ENCODE measurements around the gene FSD1L.
A peak's percentile ranks its signal among the peaks of the same experiment; 100 is the strongest.
"Not testable (repeated sequence)": the region's sequence is repeated elsewhere in the genome, so short reads cannot be mapped to it uniquely, and the experiment has no call there.

FSD1L gene

DNA sequence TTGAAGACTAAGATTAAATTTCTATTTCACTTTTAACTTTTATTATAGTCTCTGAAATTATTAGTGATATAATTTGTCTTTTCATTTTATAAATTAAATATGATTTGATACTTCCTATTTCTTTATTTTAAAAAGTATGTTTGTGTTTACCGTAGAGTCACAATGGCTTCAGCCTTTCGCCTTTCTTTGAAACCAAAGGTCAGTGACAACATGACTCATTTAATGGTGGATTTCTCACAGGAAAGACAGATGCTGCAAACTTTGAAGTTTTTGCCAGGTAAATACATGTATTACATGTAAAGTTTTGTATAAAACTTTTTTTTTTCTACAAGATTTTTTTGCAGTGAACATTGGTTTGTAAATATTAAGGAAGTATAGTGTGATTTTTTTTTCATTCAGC lies 36.4 kb downstream of the FSD1L start:
- DNase-seq (ENCODE audit: low read depth in 2 of 2): no peak

DNA sequence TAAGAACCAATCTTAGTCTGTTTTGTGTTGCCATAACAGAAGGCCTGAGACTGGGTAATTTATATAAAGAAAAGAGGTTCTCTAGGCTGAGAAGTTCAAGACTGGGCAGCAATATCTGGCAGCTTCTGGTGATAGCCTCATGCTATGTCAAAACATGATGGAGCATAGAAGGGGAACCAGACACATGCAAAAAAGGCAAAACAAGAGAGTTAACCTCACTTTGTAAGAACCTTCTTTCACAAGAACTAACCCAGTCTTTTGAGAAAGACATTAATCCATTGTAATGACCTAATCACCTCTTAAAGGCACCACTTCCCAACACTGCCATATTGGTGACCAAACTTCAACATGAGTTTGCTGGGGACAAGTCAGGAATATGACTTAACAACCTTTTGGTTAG lies 37.3 kb downstream of the FSD1L start:
- no peak for DNase-seq (ENCODE audit: low read depth in 2 of 2)

DNA sequence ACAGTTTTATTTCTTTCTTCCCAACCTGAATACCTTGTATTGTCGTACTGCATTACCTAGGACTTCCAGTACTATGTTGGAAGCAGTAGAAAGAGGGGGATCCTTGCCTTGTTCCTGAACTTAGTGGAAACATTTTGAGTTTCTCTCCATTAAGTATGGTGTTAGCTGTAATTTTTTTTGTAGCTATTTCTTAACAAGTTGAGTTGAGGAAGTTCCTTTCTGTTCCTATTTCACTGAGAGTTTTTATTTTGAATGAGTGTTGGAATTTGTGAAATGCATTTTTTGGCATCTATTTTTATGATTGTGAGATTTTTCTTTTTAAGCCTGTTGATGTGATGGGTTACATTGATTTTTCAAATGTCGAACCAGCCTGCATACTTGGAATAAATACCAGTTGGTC lies 49.0 kb downstream of the FSD1L start:
- no peak for DNase-seq (ENCODE audit: low read depth in 2 of 2)

DNA sequence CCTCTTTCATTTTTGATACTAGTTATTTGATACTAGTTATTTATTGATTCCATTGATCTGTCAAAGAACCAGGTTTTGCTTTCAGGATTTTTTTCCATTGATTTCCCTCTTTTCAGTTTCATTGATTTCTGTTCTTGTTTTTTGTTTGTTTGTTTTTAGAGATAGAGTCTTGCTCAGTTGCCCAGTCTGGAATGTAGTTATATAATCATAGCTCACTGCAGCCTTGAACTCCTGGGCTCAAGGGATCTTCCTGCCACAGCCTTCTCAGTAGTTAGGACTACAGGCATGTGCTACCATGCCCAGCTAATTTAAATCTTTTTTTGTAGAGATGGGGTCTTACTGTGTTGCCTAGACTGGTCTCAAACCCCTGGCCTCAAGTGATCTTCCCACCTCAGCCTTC lies 49.9 kb downstream of the FSD1L start:
- no peak for DNase-seq (ENCODE audit: low read depth in 2 of 2)

DNA sequence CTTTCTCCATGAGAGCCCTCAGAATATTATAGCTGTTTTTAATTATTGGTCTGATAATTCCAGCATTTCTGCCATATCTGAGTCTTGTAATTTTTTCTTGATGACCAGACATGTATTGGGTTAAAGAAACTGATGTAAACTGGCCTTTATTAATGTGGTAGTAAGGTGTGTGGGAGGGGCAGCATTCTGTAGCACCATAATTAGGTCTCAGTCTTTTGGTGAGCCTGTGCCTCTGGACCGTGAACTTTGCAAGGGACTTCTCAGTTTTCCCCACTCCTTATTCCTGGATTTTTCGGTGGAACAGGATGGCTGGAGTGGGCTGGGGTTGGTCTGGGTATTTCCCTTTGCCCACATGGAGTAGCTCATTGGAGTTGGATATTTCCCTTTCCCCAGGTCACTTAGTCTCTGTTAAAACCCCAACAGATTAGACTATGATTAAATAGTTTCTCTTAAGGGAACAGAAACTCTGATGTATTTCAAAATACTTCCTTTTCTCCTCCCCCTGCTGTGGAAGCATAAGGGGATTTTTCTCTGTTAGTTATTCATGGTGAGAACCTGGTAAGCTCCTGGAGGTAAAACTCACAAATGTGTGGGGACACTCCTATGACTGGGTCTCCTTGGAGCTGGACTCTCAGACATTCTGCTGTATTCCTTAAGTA lies 52.4 kb downstream of the FSD1L start:
- DNase-seq (ENCODE audit: low read depth in 2 of 2): no peak

DNA sequence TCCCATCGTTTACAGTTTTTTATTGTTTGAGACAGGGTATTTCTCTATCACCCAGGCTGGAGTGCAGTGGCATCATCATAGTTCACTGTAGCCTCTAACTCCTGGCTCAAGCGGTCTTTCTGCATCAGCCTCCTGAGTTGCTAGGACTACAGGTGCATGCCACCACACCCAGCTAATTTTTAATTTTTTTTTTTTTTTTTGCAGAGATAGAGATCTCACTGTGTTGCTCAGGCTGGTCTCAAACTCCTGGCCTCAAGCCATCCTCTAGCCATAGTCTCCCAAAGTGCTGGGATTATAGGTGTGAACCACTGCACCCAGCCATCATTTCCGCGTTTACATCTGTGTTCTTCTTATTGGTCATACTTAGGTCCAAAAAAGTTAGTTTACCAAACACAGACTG lies 53.6 kb downstream of the FSD1L start:
- DNase-seq (ENCODE audit: low read depth in 2 of 2): no peak

DNA sequence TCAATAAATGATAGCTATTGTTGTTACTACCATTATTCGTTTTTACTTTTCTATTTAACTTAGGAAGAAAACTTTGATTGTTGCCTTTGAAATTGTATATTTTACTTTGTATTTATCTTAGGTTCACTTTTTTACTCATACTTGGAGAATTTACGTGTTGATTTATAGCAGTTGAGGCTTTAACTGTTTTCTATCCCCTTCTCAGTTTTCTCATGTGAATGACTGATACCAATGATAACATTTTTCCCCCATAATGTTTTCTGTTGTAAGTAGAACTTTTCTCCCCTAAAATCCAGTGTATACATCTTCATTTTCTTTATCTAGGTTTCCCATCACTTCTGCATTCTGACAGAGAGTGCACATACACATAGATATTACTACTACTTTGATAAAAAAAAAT lies 54.4 kb downstream of the FSD1L start:
- no peak for DNase-seq (ENCODE audit: low read depth in 2 of 2)

DNA sequence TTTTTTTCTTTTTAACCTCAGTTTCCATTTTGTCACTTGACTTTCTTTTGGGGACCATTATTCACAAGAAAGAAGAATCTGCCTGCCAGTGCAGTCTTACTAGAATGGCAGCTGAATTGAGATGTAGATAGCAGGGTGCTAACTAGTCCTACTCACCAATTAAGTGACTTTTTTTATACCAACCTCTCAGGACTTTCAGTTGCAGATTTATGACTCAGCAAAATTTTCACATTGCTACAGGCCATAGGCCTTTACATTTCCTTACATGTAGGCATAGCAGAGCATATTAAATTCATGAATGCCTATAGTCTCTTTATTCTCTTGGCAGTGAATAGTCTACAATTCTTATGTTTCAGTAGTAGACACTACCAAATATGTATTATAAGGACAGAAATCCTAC lies 56.0 kb downstream of the FSD1L start:
- DNase-seq (ENCODE audit: low read depth in 2 of 2): no peak

DNA sequence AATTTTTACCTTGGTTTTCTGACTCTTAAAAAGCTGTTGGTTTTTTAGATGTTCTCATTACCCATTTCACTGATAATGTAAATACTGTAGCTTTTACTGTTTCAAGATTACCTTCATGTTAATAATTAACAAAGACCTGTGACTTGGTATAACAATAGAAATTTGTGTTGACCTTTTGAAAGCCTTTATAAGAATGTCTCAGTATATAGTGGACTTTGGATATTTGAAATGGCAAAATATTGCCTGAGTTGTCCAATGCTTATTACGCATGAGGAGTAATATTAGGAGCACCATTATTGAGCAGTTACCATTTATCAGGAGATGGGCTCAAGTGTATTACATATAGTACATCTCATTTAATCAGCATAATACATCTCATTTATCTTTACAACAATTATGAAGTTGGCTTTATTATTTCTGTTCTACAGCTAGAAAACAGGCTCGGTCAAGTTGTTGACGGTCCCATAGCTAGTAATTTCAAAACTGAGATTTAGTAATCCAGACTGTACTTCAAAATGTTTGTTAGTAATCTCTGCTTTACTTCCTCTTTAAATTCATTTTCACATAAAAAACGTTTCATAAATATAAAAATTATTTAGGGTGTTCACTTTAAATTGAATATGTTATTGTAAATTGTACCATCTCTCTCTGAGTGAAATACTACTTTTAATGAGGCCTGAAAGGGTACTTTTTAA lies 59.4 kb downstream of the FSD1L start:
- DNase-seq (ENCODE audit: low read depth in 2 of 2): no peak

DNA sequence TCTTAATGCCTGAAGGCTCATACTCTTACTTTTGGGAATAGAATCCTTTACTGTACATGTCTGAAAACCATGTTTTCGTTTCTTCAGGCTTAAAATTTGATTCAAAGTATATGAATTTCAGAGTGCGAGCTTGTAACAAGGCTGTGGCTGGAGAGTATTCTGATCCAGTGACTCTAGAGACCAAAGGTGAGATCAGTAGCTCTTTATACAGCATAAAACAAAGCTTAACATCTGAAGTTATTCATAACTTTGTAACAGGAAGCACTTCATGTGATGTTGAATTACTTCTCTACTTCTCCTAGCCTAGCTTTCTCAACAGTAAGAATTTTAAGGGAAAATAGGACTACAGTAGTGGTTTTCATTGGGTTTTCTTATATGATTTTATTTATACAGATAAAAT lies 60.7 kb downstream of the FSD1L start:
- DNase-seq (ENCODE audit: low read depth in 2 of 2): no peak

DNA sequence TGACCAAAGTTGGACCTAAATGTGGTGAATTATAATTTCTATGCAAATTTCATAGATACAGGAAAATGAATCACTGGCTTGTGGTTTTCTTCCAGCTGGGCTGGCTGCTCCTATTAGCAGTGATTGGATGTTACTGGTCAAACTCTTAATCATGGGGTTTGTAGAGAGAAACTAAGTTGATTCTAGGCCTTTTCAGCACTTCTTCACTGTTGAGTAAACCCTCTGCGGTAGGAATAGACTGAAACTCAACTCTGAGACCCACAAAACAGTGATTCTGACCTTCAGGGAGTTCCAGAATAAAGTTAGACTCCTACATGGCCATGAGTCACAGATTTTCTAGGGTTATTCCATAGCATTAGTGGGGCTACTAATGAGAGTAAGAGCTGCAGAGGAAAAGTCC lies 62.2 kb downstream of the FSD1L start:
- no peak for DNase-seq (ENCODE audit: low read depth in 2 of 2)

DNA sequence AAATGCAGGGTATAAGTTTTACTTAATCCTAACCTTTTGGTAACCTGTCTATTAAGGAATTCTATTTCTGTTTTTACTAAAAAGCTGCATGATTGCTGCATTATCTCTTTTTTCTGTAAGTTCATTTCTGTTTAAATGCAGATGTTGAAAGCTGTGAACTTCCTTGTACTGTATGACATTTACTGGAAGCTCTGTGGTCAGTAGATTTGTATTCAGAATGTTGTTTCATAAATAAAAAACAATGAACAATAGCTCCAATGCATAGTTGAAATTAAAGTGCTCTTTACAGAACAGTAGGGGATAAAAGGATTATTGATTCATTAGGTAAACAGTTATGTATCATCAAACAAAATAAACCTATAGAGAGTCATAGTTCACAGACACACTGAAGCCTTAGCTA lies 63.6 kb downstream of the FSD1L start:
- no peak for DNase-seq (ENCODE audit: low read depth in 2 of 2)

DNA sequence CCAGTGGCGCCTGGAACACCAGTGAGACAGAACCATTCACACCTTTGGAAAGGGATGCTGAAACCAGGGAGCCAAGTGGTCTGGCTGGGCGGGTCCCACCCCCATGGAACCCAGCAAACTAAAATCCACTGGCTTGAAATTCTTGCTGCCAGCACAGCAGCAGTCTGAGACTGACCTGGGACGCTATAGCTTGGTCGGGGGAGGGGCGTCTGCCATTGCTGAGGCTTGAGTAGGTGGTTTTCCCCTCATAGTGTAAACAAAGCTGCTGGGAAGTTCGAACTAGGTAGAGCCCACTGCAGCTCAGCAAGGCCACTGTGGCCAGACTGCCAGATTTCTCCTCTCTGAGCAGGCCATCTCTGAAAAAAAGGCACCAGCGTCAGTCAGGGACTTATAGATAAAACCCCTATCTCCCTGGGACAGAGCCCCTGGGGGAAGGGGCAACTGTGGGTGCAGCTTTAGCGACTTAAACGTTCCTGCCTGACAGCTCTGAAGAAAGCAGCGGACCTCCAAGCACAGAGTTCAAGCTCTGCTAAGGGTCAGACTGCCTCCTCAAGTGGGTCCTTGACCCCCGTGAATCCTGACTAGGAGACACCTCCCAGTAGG lies 68.1 kb downstream of the FSD1L start:
- no peak for DNase-seq (ENCODE audit: low read depth in 2 of 2)

DNA sequence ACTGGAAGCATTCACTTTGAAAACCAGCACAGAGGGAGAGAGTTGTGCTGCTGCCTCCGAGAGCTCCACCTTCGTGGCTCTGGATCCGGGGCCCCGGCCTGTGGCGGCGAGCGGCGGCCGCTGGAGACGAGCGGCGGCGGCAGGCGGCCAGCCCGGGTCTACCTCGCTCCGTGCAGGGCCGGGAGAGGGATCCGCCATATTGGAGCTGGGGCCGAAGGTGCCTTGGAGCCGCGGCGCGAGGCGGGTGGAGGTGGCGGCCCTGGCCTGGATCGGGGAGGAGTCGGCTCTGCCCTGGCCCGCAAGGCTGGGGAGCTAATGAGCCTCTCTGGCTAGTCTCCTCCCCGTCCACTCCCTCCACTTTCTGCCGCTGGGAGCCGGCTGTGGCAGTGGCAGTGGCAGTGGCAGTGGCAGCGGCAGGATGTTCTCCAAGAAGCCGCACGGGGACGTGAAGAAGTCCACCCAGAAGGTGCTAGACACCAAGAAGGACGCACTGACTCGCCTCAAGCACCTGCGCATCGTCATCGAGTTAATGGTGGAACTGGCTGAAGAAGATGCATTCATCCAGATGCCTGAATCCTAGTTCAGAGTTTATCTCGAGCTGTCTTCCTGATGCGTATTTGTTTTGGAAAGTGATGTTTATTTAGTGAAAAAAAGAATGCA lies 72.0 kb downstream of the FSD1L start:
- peak in 1 of 2 donors; percentile 20 for DNase-seq (ENCODE audit: low read depth in 2 of 2)

DNA sequence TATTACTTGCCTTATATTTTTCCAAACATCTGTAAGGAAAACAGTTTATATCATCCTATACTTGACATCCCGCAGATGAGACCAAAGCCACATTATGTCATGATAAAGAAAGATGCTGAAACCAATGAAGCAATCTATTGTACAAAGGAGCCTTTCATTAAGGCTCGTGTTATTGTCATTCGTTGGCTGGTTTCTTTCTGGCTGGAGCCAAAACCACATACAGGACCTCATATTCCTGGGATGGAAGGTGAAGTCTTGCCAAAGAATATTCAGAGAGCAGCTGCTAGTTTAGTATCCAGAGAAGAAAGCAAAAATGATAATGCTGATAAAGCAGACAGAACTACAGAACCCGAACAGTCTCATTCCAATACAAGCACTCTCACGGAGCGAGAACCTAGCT lies 73.2 kb downstream of the FSD1L start:
- DNase-seq (ENCODE audit: low read depth in 2 of 2): not testable (repeated sequence)

DNA sequence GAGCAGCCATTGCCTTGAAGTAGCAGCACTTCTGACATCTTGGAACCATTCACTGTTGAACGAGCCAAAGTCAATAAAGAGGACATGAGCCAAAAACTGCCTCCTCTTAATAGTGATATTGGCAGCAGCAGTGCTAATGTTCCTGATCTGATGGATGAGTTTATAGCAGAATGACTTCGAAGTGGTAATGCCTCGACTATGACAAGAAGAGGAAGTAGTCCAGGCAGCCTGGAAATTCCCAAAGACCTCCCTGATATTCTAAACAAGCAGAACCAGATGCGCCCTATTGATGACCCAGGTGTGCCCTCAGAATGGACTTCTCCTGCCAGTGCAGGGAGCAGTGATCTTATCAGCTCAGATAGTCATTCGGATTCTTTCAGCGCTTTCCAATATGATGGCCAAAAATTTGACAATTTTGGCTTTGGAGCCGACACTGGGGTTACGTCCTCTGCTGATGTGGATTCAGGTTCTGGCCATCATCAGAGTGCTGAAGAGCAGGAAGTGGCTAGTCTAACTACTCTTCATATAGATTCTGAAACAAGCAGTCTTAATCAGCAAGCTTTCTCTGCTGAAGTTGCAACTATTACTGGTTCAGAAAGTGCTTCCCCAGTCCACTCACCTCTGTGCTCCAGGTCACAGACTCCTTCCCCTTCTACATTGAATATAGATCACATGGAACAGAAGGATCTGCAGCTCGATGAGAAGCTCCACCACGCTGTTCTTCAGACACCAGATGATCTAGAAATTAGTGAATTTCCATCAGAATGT lies 75.0 kb downstream of the FSD1L start:
- DNase-seq (ENCODE audit: low read depth in 2 of 2): not testable (repeated sequence)

DNA sequence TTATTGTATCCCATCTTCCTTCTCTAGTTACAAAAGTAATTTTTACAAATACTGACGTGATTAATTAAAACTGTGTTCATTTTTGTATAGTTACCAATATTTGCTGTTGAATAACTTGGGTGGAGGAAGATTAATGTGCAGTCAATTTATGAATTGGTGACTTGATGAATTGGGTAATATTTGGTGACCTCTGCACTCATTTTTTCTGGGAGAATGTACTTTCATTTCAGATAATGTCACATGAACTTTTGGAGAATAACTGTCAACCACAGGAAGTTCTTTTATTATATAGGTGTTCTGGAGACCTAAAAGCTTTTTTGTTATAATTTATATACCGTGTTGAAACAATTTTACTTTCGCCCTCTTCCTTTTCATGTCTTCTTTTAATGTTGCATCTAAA lies 83.7 kb downstream of the FSD1L start:
- no peak for DNase-seq (ENCODE audit: low read depth in 2 of 2)

DNA sequence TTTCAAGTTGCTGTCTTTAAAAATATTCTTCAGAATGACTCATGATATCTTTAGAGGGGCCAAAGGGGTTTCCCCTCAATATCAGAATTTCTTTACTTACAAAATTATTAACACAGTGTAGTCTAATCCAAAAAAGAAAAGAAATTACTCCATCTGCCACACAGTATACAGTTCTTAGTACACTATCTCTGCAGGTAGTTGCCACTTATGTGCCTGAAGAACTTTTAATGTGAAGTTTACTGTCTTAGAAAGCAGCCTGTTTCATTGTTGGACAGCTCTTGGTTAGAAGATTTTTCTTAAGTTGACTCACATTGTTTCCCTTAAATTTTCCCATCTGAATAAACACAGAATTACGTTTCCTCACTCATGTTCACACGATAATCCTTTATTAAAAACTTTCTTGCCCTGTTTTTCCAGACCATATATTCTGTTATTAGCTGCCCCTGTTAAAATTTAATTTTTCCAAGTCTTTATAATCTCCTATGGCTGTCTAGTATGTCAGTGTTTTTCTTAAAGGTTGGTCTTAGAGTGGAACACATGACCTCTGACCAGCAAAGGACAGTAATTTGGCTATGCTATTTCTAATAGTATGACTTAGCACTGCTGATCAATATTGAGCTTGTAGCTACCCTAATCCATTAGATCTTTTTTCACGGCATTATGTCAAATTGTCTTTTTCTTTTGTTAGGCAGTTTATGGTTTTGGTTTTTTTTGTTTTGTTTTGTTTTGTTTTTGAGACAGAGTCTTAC lies 88.3 kb downstream of the FSD1L start:
- no peak for DNase-seq (ENCODE audit: low read depth in 2 of 2)

DNA sequence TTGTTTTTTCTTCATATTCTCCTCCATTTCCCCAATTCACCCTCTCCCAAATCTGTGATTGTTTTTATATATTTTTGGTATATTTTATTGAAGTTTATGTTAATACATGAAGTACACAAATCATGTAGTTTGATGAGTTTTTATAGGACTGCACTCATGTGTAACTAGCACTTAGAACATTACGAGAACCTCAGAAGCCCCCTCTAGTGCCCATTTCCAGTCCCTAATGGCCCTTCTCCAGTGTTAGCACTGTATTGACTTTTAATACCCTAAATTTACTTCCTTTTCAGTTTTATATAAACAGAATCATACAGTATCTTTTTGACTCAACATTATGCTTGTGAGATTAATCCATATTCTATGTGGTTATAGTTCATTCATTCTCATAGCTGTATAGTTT lies 91.6 kb downstream of the FSD1L start:
- no peak for DNase-seq (ENCODE audit: low read depth in 2 of 2)

DNA sequence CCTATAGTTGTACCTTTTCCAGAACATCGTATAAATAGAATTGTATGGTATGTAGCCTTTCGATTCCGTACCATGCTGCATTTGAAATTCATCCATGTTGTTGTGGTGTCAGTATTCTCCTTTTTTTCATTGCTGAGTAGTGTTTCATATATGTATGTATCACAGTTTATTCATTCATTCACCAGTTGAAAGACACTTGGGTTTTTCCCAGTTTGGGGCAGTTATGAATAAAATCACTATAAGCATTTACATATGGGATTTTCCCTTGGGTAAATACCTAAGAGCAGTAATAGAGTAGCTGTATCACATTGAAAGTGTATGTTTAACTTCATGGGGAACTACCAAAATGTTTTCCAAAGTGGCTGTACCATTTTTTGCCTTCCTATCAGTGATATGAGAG lies 94.0 kb downstream of the FSD1L start:
- DNase-seq (ENCODE audit: low read depth in 2 of 2): no peak

DNA sequence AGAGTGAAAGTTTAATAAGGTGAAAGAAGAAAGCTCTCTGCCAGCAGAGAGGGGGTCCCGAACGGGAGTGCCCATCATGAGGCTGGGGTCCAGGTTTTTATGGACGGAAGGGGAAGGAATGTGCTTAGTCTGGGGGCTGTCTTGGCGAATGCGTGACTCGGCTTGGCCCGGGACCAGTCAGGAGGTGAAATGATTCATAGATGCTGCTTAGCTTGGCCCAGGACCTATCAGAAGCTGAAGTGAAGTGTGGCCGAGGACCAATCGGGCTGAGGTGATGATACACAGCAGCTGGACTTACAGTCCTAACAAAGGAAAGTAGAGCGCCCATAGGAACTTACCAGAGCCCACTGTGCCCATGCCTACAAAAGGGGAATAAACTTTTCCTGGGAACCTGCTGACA lies 106.2 kb downstream of the FSD1L start:
- no peak for DNase-seq (ENCODE audit: low read depth in 2 of 2)

Data from stimulated activated CD8-positive, alpha-beta memory T cell treated with anti-CD3 and anti-CD28 coated beads, Interleukin-7, amount 100 ng/mL, for 4 hours (primary cell).